IPS-18c (cell line): ENCODE measurements around the gene ENC1.

Source experiments
- H3K4me3 ChIP-seq: 2 replicates; pipeline ENCODE4 v1.7.0; 2013; ENCODE audit warnings: low read depth, mild to moderate bottlenecking, low read length, moderate library complexity; ENCODE audit not compliant: insufficient read depth
- H3K9me3 ChIP-seq: one replicate; pipeline ENCODE4 v1.6.1; 2013; ENCODE audit warnings: mild to moderate bottlenecking, low read length, moderate library complexity; ENCODE audit not compliant: control insufficient read depth, insufficient read depth

ENC1 gene

GRCh38 chr5:74660873-74661272 lies 20.3 kb upstream of the ENC1 start:
- no peak overlapping the region for H3K4me3 ChIP-seq
- no peaks in the 10 kb centered on the region for H3K9me3 ChIP-seq

GRCh38 chr5:74660140-74660539 lies 19.6 kb upstream of the ENC1 start:
- H3K9me3 ChIP-seq = no peaks in the 10 kb centered on the region
- H3K4me3 ChIP-seq = no peak overlapping the region

DNA sequence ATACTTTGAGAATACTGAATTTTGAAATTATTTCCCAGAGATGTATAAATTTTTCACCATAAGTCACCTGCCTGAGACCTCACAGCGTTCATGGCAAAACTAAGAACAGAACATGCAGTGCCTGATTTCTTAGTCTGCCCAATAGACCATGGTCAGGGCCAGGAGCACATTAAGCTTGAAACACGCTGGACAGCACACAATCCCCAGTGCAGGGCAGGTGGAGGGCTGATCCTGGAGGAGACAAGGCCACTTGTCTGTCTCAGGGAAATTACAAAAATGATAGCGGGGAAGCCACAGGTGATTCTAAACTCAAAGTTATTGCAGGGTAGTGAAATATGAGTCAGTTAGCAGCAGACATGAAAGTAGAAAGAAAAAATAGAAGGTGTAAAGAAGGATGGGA lies 18.6 kb upstream of the ENC1 start:
- no peaks in the 10 kb centered on the region for H3K9me3 ChIP-seq
- H3K4me3 ChIP-seq = no peak overlapping the region

DNA sequence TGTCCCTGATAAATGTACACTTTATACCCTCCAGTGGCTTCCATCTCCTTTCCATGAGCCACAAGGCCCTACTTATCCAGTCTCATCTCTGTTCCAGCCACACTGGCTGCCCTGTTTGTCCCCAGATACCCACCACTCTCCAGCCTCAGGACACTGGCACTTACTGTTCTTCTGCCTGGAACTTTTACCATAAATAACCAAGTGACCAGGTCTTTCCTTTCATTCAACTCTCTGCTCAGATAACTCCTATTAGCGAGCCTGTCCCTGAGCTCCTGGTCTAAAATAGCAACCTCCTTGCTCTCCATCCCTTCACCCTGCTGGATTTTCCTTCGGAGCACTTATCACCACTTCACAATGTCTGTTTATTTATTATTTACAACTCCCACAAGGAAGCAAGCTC lies 16.6 kb upstream of the ENC1 start:
- no peak overlapping the region for H3K4me3 ChIP-seq
- no peaks in the 10 kb centered on the region for H3K9me3 ChIP-seq

DNA sequence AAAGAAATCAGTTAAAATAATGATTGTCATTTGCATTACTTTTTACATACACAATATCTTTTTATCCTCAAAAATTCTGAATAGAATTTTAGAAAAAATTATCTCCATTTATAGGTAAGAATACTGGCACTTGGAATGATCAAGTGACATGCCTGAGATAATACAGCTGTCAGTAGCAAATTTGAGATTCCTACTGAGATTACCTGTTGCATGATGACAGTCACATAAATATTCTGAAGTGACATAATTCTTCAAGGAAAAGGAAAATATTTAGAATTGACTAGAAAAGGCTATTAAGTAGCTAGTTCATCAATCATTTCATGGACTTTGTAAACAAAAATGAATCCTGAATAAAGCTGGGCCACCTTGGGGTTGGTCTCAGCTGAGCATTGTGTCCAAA lies 15.2 kb upstream of the ENC1 start:
- no peaks in the 10 kb centered on the region for H3K9me3 ChIP-seq
- H3K4me3 ChIP-seq = no peak overlapping the region

- Histone ChIP-seq H3K4me3 (no peak overlapping the region), H3K9me3 (no peaks in the 10 kb centered on the region)
These were observed 14.7 kb upstream of the ENC1 start for GRCh38 chr5:74655206-74655605.

DNA sequence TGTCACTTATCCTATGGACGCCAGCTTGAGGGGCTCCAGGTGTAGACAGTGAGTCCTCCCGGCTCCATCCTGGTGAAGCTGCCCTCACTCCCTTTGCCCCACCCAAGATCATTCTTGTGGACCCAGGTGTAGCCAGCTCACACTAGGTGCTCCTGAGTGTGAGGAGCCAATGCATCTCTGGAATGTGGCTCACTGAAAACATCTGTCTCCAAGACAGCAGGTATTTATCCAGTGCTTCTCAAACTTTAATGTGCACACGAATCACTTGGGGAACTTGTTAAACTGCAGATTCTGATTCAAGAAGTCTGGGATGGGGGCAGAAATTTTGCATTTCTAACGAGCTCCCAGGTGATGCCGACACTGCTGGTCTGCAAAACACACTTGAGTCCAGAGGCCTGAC lies 13.5 kb upstream of the ENC1 start:
- Histone ChIP-seq H3K9me3 (no peaks in the 10 kb centered on the region), H3K4me3 (no peak overlapping the region)

DNA sequence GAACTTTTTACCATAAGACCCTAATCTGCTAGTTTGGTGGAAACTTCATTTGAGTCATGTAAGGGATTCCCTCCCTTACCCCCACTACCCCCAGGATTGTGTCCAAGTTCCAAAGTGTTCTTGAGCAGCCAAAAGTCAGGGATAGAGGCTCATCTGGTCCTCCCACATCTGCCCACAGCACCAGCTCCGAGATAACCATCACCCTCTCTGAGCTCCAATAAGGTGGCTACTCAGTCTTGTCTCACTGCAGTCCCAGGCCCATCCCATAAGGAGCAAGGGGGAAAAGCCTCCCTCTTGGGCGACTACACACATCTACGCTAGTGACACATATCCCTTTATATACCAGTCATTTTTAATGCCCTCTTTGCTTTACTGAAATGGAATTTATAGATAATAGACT lies 12.0 kb upstream of the ENC1 start:
- Histone ChIP-seq H3K4me3 (no peak overlapping the region), H3K9me3 (no peaks in the 10 kb centered on the region)

DNA sequence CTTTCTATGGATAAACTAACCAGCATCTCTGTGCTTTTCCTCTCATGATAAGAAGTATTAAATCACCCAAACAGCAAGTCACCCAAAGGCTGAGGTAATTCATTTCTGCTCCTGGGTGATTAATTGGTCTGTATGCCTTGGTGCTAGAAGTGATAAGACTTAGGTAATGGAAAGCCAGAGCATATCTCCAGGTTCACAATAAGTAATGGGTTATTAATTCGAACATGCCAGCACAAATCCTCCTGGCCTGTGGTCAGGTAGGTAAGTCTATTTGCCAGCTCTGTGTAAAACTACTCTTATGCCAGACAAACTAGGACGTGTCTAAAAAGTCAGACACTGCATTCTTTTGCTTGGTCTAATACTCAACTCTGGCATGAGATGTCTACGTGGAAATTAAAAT lies 11.2 kb upstream of the ENC1 start:
- no peak overlapping the region for H3K4me3 ChIP-seq
- no peaks in the 10 kb centered on the region for H3K9me3 ChIP-seq

DNA sequence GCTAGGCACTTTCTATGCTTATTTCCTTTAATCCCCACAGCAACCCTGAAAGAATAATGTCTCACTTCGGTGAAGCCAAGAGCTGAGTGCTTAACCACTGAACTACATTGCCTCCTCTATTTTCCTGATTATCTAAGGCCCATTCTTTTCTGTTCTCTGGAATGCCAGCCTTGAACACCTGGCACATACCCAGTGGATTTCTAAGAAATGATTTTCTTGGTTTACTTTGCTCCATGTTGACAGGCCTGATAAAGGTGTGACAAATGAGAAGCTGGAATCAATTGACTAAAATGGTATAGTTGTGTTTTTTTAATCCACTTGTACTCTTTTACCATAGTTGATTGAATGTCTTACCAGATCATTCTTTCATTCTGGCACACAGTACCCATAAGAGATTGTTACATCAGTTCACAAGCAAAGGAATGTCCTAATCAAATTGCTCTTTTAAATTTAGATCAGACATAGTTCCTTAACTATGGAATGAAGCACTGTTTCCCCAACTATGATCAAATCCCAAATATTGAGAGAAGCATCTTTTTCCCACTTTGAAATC lies 9.0 kb upstream of the ENC1 start:
- Histone ChIP-seq H3K4me3 (no peak overlapping the region), H3K9me3 (no peaks in the 10 kb centered on the region)

DNA sequence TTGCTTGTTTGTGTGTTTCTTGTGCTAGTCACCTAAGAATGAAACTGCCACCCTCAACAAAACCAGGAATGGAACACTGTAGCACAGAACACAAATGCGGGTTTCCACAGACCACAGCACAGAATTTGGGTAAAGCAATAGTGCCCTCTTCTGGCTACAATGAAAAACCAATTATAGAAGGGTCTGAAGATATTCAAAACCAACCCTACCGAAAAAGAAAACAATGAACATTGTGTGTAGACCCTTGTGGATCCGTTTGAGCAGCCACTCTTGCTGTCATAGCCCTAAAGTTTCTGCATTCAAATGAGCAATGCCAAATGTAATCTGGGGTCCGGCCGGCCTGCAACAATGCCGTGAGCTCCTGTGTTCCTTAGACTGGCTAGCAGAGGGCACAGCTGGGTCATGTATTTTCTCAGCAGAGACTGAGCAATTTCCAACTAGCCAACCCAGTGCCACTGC lies 8.3 kb upstream of the ENC1 start:
- Histone ChIP-seq H3K9me3 (no peaks in the 10 kb centered on the region), H3K4me3 (no peak overlapping the region)

GRCh38 chr5:74647096-74647495 lies 6.6 kb upstream of the ENC1 start:
- Histone ChIP-seq H3K9me3 (no peaks in the 10 kb centered on the region), H3K4me3 (no peak overlapping the region)

GRCh38 chr5:74643111-74643562 lies 2.6 kb upstream of the ENC1 start:
- H3K4me3 ChIP-seq = no peak overlapping the region
- no peaks in the 10 kb centered on the region for H3K9me3 ChIP-seq

- H3K4me3 ChIP-seq = no peak overlapping the region
These were observed 2.0 kb upstream of the ENC1 start for GRCh38 chr5:74642543-74642863.

DNA sequence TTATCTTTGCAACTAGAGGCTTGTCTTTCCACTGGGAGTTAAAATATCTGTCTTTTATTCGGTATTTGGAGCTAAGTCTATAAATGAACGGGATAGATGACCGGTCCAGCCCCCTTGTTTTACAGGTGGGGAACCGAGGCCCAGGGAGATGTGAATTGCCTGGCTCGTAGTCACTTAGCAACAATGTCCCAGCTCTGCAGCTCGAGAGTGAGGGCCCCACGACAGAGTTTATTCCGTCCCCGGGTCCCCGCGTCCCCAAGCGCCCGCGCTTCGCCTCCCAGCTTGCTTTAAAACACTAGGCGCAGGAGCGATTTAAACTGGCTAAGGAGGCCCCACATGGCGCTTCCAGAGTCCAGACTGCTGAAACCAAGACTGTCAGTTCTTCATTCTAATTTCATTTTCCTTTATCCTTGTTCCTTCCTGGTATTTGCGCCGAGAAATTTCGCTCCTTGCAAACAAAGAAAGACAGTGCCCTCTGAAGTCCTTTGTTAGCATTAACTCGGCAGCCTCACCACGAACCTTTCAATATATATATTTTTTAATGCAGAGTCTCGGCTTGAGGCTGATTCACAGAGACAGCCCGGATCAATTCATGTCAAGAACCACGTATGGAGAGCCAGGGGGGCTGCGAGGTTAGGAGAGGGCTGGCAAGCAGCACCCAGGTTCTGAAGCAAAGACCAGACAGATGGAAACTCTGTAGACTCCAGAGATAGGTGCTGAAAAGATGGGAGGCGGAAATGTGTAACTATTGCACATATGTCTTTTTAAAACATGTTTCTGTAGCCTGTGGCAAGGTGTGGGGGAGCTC lies 1.4 kb upstream of the ENC1 start:
- peak overlapping the region; percentile 94 for H3K4me3 ChIP-seq
- H3K9me3 ChIP-seq = no peaks in the 10 kb centered on the region

More at GRCh38 chr5:74642543-74642863, 2.0 kb upstream of the ENC1 start:
- no peaks in the 10 kb centered on the region for H3K9me3 ChIP-seq

- Histone ChIP-seq H3K9me3 (no peaks in the 10 kb centered on the region), H3K4me3 (peak overlapping the region; percentile 94)
These were observed 616 bp upstream of the ENC1 start for GRCh38 chr5:74640954-74641734.

DNA sequence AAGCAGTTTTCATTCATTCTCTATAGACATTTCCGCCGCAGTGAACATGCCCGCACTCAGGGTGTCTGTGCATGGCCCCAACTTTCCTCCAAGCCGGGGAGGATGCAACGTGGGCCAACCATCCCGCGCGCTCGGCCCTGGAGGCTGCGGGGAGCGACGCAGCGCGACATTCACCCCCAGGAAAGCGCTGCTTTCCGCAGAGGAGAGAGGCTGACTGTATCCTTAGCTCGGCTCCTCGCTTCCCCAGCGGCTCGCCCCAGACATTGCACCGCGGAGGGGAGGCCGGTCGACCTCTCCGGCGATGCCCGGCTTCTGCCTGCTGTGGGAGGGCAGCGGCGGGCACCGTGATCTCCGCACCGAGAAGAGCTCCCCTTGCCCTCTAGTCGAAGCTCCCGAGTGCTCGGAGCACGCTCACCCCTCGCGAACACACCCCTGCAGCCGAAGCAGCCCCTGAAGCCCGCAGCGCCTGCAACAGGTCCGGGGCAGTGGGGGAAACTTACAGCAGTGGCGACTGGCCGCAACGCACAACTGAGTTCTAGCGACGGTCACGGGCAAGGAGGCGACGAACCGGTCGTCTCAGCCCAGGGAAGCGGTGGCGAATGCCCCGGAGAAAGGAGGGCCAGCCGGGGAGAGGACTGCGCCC lies 600 bp downstream of the ENC1 start:
- Histone ChIP-seq H3K9me3 (no peaks in the 10 kb centered on the region), H3K4me3 (peak overlapping the region; percentile 94)
